HK-2 (cell line): ENCODE measurements around the gene DUSP5.

Experiments used
- DNase-seq: peaks from one replicate; pipeline ENCODE4 v3.0.0-alpha.2; 2018; ENCODE audit not compliant: unreplicated experiment

Gene DUSP5

DNA sequence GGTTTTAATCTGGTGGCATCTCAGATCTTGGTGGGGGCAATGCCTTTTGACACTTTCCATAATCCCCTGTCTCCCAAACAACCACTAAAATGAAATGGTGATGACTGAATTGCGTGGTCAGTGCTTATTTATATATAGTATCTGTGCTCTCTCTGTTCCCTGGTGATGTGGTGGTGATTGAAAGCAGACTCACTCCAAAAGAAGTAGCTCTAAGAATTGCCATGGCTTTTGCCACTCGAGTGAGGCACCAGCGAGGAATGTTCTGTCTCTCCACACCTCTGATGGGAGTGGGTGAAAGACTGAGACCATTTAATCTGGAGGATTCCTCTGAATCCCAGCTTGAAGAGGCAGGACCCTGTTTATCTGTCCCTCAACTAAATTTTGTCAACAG lies 2.8 kb downstream of the DUSP5 start:
- DNase-seq, result peak; percentile 60

- DNase-seq, result peak; percentile 94
Measured at GRCh38 chr10:110501142-110501937, 3.6 kb downstream of the DUSP5 start.

- no peak for DNase-seq
Measured at GRCh38 chr10:110502072-110502845, 4.6 kb downstream of the DUSP5 start.

DNA sequence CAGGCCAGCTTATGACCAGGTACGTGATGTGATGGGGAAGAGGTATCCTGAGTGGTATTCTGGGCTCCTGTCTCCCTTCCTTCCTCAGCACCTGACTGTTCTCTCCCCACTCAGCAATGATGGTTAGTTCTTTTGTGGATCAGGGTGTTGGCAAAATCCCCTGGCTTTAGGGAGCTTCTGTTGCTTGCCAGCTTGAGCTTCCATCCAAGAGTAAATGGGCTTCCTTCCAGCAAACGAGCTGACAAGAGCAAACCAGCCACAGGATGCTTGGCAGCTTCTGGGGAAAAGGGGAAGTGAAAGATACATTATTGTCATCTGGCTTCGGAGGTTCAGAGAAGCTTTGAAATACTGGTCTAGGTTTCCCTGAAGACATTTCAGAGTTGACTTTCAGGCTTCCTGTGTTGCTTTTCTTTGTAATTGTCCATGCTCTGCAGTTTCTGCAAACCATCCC lies 5.2 kb downstream of the DUSP5 start:
- no peak for DNase-seq

DNA sequence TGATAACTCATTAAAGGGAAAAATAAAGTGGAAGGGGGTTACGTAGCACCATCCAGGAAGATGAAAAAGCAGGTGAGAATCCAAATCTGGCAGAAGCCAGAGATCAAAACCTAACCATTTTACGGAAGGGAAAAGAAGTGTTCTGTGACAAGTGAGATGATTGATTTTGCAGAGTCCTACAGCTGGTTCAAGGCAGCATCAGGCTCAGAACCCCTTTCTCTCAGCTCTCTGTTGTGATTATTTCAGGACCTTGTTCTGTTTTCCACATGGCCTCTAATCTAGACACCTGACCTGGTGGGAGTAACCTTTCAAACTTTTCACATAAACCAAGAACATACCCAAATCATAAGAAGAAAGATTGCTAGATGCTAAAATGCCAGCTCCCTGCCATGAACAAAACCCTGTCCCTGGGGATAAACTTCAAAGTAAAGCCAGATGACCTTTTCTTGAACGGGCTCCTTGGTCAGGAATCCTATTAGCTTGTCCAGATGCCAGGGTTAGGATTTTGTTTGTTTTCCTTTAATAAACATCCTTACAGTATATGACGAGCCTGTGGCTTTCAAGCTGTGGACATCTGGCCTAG lies 5.9 kb downstream of the DUSP5 start:
- DNase-seq, result no peak

- no peak for DNase-seq
Measured at GRCh38 chr10:110504111-110504735, 6.5 kb downstream of the DUSP5 start.

DNA sequence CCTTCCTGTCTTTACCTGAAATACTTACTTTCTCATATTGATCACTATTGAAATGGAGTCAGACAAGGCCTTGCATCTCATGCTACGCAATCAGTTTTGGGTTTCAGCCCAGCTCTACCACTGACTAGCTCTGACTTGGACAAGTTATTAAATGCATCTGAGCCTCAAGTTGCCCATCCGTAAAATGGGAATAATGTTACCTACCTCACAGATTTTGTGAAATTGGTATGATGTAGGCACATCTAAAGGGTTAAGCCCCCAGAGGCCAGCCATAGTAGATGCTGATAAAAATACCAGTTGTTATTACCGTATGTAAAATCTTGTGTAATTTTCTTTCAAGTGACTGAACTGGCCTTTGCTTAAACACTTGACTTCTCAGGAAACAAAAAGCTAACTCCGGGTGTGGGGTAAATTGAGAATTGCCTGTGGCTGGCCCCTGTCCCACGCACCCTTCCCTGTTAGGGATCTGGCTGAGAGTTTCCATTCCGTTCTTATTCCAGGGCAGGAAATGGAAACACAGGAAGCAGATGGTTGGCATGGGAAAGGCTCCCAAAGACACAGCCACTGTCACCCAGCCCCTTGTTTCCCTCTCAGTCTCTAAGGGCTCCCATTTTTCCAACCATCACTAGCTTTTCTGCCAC lies 7.5 kb downstream of the DUSP5 start:
- no peak for DNase-seq

- no peak for DNase-seq
Measured at GRCh38 chr10:110506448-110506847, 8.7 kb downstream of the DUSP5 start.

GRCh38 chr10:110507346-110507745 lies 9.6 kb downstream of the DUSP5 start:
- DNase-seq, result no peak

GRCh38 chr10:110508159-110508788 lies 10.6 kb downstream of the DUSP5 start:
- DNase-seq, result no peak

DNA sequence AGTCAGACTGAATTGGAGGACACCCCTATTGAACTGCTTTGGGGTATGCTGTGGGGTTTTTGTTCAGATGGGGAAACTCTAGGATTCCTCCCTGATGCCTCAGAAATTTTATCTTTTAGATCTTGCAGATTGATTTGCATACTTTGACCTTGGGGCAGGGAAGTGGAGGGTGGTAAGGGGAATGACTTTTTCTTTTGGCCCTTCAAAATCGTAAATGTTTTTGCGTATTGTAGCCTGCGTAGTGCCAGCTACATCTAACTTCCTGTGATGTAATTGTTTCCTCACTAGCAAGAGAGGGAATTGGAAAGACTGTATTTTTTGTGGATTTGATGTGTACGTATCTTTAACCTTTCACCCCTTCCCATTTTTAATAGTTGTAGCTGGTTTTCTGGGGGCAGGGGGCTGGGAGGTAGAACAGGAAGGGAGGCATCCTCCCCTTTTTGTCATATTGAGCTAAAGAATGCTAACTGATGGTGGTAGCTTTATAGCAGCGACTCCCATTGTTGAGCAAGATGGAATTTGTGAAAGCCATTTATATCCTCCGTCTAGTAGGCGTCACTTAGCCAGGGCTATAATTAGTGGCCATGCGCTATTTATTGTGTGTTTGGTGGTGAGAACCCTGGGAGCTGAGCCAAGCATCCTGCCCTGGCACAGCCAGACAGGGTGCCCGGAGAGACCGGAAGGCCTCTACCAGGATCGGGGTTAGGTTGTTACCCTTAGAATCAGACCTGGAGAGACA lies 11.3 kb downstream of the DUSP5 start:
- no peak for DNase-seq

- no peak for DNase-seq
Measured at GRCh38 chr10:110509560-110509959, 11.9 kb downstream of the DUSP5 start.

- no peak for DNase-seq
Measured at GRCh38 chr10:110510086-110510485, 12.4 kb downstream of the DUSP5 start.

DNA sequence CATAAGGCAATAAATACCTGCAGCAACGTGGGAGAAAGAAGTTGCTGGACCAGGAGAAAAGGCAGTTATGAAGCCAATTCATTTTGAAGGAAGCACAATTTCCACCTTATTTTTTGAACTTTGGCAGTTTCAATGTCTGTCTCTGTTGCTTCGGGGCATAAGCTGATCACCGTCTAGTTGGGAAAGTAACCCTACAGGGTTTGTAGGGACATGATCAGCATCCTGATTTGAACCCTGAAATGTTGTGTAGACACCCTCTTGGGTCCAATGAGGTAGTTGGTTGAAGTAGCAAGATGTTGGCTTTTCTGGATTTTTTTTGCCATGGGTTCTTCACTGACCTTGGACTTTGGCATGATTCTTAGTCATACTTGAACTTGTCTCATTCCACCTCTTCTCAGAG lies 13.0 kb downstream of the DUSP5 start:
- no peak for DNase-seq

DNA sequence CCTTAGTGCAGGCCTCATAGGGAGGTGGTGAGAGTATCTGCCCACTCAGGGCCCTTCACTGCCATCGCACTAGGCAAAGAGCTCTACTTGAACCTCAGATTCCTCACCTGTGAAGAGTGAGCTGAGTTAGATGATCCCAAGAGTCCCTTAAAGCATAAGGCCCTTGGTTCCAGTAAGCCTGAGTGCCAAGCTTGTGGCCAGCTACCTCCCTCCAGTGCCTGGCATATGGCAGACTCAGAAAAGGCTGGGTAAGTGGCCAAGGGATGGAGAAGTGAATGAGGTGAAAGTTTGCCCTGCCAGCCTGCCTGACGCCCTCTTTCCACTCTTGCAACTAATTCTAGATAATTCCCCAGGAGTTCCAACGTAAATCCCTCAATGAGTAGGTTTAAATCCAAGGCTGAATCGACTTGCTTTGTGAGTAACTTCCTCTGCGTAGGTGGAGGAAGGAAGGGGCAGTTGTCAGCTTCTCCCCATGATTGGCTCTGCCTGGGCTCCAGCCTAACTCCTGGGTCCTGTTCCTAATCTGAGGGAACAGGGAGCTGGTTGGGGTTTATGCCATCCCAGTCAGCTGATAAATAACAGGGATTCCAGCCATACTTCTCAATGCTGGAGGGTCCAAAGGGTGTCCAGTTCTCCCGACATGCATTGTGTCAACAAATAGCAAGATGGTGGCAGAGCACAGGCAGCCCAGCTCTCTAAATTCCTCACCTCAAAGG lies 14.2 kb downstream of the DUSP5 start:
- DNase-seq, result no peak

DNA sequence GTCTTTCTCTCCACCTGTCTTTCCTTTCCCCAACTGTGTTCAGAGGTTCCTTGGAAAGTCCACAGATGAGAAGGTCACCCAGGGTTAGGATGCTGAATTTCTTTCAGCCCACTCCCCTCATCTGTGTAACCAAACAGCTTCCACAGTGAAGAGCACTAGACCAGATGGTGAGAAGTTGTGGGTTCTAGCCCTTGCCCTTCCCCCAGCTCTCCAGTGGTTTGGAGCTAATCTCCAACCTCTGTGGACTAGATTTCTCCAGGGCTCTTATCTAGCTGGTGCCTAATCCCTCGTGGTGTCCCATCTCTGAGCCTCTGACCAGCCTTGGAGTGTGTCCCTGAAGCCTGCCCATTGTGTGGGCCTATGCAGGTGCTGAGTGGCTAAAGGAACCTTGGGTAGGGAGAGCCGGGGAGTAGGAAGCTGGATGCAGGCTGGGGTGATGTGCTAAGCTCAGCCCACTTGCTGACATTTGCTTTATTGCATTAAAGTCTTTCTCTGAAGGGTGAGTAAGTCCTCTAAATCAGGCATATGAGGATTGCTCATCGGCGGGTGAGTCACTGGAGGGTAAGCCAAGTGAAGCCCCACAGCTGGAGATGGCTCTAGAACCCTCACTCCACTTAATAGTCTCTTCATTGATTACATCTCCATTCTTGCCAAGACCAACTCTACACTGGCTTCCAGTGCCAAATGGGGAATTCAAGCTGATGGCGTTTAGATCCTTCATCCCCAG lies 14.9 kb downstream of the DUSP5 start:
- peak; percentile 64 for DNase-seq

DNA sequence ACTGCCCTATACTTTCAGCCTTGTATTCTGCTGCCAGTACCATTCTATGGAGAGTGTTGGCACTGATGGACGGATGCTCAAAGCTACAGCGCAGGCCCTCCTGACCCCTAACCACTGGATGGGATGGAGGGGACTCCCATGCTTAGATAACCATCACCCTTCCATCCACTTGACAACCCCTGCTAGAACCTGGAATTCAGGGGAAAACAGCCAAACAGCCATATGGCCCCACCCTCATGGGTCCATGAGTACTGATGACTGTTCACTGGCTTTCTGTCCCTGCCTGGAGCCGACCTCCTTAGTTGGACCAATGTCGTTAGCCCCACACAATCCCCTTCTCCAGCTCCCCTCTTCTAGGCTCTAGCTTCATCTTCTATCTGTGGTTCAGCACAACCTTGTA lies 16.2 kb downstream of the DUSP5 start:
- no peak for DNase-seq

DNA sequence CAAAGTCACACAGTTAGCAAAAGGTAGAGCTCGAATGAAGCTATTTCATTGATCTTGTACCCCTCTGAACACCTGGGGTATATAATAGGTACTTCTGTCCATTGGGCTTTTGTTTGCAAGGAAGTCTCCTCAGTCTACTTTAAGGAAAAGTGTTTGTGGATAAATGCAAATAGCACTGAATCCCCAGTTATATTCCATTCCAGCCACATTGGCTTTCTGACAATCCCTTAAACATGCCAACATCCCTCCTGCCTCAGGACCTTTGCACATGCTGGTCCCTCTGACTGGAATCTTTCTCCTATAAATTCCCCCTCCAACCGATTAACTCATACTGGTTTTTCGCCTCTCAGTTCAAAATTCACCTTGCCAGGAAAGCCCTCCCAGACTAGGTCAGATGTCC lies 17.1 kb downstream of the DUSP5 start:
- no peak for DNase-seq

DNA sequence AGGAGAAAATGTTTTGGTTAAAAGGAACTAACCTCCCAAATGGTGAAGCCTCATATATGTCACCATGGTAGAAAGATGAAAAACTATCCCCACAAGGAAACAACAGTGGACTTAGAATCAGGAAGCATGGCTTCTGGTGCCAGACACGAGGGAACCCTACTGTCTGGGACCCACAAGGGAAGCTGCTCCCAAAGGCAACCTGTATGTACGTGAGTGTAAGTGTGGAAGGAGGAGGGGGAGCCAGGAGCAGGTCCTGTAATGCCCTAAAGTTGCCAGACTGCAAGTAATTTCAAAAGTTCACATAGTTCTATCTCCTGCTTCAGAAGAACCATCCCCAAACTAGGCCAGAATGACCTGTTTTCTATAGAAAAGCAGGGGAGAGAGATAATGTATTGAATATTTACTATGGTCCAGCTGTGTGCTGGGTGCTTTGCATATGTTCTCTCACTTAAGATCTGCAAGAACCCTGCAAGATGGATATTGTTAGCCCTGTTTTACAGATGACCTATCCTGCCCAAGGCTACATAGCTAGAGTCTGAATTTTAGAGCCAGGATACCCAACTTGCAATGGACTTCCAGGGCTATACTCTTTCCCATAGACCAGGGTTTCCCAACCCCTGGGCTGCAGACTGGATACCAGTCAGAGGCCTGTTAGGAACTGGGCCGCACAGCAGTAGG lies 19.2 kb downstream of the DUSP5 start:
- DNase-seq, result no peak
